Sigmoid colon (tissue), 4 donors: ENCODE measurements around the gene PCDHGA1.

Experiments
- EP300 ChIP-seq, 4 donors: sonication (generic); formaldehyde crosslinking; IDR thresholded peaks; one replicate each; pipeline ENCODE4 v1.6.1; 2017; ENCODE audit warnings: antibody characterized with exemption in 4 of 4
- POLR2A ChIP-seq, 2 donors: fragments of 450-650 bp; IDR thresholded peaks; one replicate each; pipeline ENCODE4 v1.6.1; 2016; ENCODE audit warnings: antibody characterized with exemption in 2 of 2, mild to moderate bottlenecking in 2 of 2, moderate library complexity in 2 of 2
- POLR2AphosphoS5 ChIP-seq, 4 donors: sonication (generic); formaldehyde crosslinking; IDR thresholded peaks; one replicate each; pipeline ENCODE4 v1.6.1; 2017; ENCODE audit warnings: antibody characterized with exemption in 4 of 4
- TF ChIP-seq, protein P1 (sequence below), 4 experiments: fragments of 450-650 bp in 3 of 4; fragments of 200-600 bp in 1 of 4; IDR thresholded peaks; one replicate each; pipeline ENCODE4 v1.5.1; 2016 to 2019; ENCODE audit warnings: antibody characterized with exemption in 4 of 4, mild to moderate bottlenecking in 3 of 4, moderate library complexity in 2 of 4

DNA sequence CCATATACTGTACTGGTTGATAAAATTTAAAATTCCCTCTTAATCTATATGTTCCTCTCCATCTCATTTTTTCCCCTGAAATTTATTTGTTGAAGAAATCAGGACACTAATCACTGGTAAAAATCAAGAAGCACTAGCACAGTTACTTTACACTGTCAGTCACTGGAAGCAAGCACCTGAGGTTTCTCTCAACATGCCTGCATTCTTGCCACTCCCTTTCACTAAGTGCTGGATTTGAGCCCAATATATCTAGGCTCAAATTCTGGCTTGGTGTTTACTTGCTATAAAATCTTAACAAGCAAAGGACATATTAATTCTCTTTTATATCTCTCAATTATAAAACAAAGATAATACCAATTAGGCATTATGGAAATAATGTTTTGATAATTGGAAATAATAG is 229.8 kb downstream of the PCDHGA1 start:
- TF ChIP-seq, protein P1, sequence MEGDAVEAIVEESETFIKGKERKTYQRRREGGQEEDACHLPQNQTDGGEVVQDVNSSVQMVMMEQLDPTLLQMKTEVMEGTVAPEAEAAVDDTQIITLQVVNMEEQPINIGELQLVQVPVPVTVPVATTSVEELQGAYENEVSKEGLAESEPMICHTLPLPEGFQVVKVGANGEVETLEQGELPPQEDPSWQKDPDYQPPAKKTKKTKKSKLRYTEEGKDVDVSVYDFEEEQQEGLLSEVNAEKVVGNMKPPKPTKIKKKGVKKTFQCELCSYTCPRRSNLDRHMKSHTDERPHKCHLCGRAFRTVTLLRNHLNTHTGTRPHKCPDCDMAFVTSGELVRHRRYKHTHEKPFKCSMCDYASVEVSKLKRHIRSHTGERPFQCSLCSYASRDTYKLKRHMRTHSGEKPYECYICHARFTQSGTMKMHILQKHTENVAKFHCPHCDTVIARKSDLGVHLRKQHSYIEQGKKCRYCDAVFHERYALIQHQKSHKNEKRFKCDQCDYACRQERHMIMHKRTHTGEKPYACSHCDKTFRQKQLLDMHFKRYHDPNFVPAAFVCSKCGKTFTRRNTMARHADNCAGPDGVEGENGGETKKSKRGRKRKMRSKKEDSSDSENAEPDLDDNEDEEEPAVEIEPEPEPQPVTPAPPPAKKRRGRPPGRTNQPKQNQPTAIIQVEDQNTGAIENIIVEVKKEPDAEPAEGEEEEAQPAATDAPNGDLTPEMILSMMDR (IDR thresholded peaks at IDR 0.05), result no peak
- TF ChIP-seq POLR2AphosphoS5 (IDR thresholded peaks at IDR 0.05) (no peak), POLR2A (IDR thresholded peaks at IDR 0.05) (no peak), EP300 (IDR thresholded peaks at IDR 0.05) (no peak)
